ENCODE measurements around the gene GBP1.
"Not testable (repeated sequence)": the region's sequence is repeated elsewhere in the genome, so short reads cannot be mapped to it uniquely, and the experiment has no call there.

The GBP1 gene

GRCh38 chr1:89065079-89065868 lies at the start of gene GBP1:
Gene GBP1, minus strand, starts transcription at chr1:89065208. Its CDS starts 1,974 bp downstream, at chr1:89063234.
- no peak for DNase-seq

GRCh38 chr1:89114662-89115061 lies 49.7 kb upstream of the GBP1 start:
- no peak for DNase-seq

GRCh38 chr1:89112871-89113613 lies 48.0 kb upstream of the GBP1 start:
- DNase-seq: no peak

GRCh38 chr1:89104687-89105086 lies 39.7 kb upstream of the GBP1 start:
- no peak for DNase-seq

GRCh38 chr1:89104147-89104546 lies 39.1 kb upstream of the GBP1 start:
- DNase-seq: no peak

- no peak for DNase-seq
These were observed 37.0 kb upstream of the GBP1 start for GRCh38 chr1:89102021-89102420.

- no peak for DNase-seq
These were observed 35.4 kb upstream of the GBP1 start for GRCh38 chr1:89100412-89100811.

- DNase-seq: no peak
These were observed 33.8 kb upstream of the GBP1 start for GRCh38 chr1:89098857-89099256.

GRCh38 chr1:89095737-89096136 lies 30.7 kb upstream of the GBP1 start:
- no peak for DNase-seq

GRCh38 chr1:89089962-89090361 lies 25.0 kb upstream of the GBP1 start:
- no peak for DNase-seq

GRCh38 chr1:89088572-89088971 lies 23.6 kb upstream of the GBP1 start:
- no peak for DNase-seq

GRCh38 chr1:89087241-89087640 lies 22.2 kb upstream of the GBP1 start:
- DNase-seq: no peak

- no peak for DNase-seq
These were observed 20.8 kb upstream of the GBP1 start for GRCh38 chr1:89085781-89086180.

- no peak for DNase-seq
These were observed 16.0 kb upstream of the GBP1 start for GRCh38 chr1:89081005-89081404.

- not testable (repeated sequence) for DNase-seq
These were observed 15.1 kb upstream of the GBP1 start for GRCh38 chr1:89080068-89080467.

- not testable (repeated sequence) for DNase-seq
These were observed 7.6 kb upstream of the GBP1 start for GRCh38 chr1:89072466-89073065.

GRCh38 chr1:89070509-89070908 lies 5.5 kb upstream of the GBP1 start:
- no peak for DNase-seq

GRCh38 chr1:89069951-89070350 lies 4.9 kb upstream of the GBP1 start:
- DNase-seq: no peak

- DNase-seq: no peak
These were observed 3.3 kb upstream of the GBP1 start for GRCh38 chr1:89068291-89068690.

- DNase-seq: no peak
These were observed 376 bp downstream of the GBP1 start for GRCh38 chr1:89064632-89065031.

GRCh38 chr1:89063094-89063493 lies 1.9 kb downstream of the GBP1 start:
- DNase-seq: no peak

GRCh38 chr1:89060091-89060490 lies 4.9 kb downstream of the GBP1 start:
- no peak for DNase-seq

GRCh38 chr1:89051955-89052312 lies 13.1 kb downstream of the GBP1 start:
- DNase-seq: no peak

All from stimulated activated CD8-positive, alpha-beta memory T cell treated with anti-CD3 and anti-CD28 coated beads, Interleukin-4, amount 100 ng/mL, for 48 hours (primary cell).